Panc1 (cell line): ENCODE measurements around the gene PATJ. TPM values are rescaled to one million over a fixed set of nuclear protein-coding genes. Genes with fewer than 3 reads are reported as not detected.

Experiments
- ATAC-seq: fragments of 200-7000 bp; cut with Tn5 transposase; 2 replicates; pipeline ENCODE4 v1.9.1; 2020; ENCODE audit warnings: mild to moderate bottlenecking, moderate library complexity
- BruUV-seq: library from RNA; stranded (reverse); fragments of 400-500 nt; replicated peaks from 2 replicates; lab custom pipeline; 2021; lab: Mats Ljungman, UMichigan
- CTCF ChIA-PET: fragments of 300-600 bp; sonication (Branson Sonifier 250); formaldehyde crosslinking; loops from one replicate; lab custom pipeline; 2022; ENCODE audit warnings: antibody characterized with exemption; lab: Charles Lee
- POLR2A ChIA-PET: fragments of 300-600 bp; sonication (Branson Sonifier 250); formaldehyde crosslinking; loops from one replicate; lab custom pipeline; 2022; ENCODE audit warnings: antibody characterized with exemption; lab: Charles Lee
- DNase-seq: peaks from one replicate; pipeline ENCODE4 v3.0.0-alpha.2; 2010; ENCODE audit warnings: low read depth, low spot score
- H3K27ac ChIP-seq: 2 replicates; pipeline ENCODE4 v1.5.1; 2011; ENCODE audit warnings: mild to moderate bottlenecking, low read length, inconsistent platforms
- H3K27me3 ChIP-seq: fragments of 200-500 bp; sonication (Bioruptor generic); 2 replicates; pipeline ENCODE4 v1.6.0; 2014; ENCODE audit warnings: low read length, inconsistent platforms; ENCODE audit not compliant: control insufficient read depth, insufficient read depth
- H3K36me3 ChIP-seq: fragments of 200-500 bp; sonication (Bioruptor generic); 2 replicates; pipeline ENCODE4 v1.5.1; 2014; ENCODE audit warnings: inconsistent platforms, mild to moderate bottlenecking, low read length, moderate library complexity; ENCODE audit not compliant: control insufficient read depth, insufficient read depth
- H3K4me1 ChIP-seq: 2 replicates; pipeline ENCODE4 v1.5.1; 2011; ENCODE audit warnings: inconsistent platforms, mild to moderate bottlenecking, low read length, moderate library complexity; ENCODE audit not compliant: control insufficient read depth, insufficient read depth
- H3K4me3 ChIP-seq, 2 experiments: 2 replicates each; pipeline ENCODE4 v1.5.1; 2011 to 2012; ENCODE audit warnings: low read depth in 2 of 2, low read length in 2 of 2, mild to moderate bottlenecking in 2 of 2, inconsistent platforms in 1 of 2, moderate library complexity in 1 of 2
- H3K9me3 ChIP-seq: fragments of 200-500 bp; sonication (Bioruptor generic); 2 replicates; pipeline ENCODE4 v1.5.1; 2014; ENCODE audit warnings: low read depth, mild to moderate bottlenecking, inconsistent platforms, low read length, moderate library complexity; ENCODE audit not compliant: control insufficient read depth, insufficient read depth
- CTCF ChIP-seq: fragments of 450-650 bp; IDR thresholded peaks from 2 replicates; pipeline ENCODE4 v1.5.1; 2017; ENCODE audit warnings: mild to moderate bottlenecking
- POLR2AphosphoS5 ChIP-seq: IDR thresholded peaks from 2 replicates; pipeline ENCODE4 v1.6.1; 2012; ENCODE audit warnings: mild to moderate bottlenecking, low read depth, low read length, moderate library complexity
- SIN3A ChIP-seq: IDR thresholded peaks from 2 replicates; pipeline ENCODE4 v1.6.1; 2012; ENCODE audit warnings: low read depth, mild to moderate bottlenecking, low read length, moderate library complexity, borderline replicate concordance; ENCODE audit not compliant: insufficient read depth
- TCF7L2 ChIP-seq: IDR thresholded peaks from 2 replicates; pipeline ENCODE4 v1.6.1; 2011; ENCODE audit warnings: mild to moderate bottlenecking, low read depth, low read length, inconsistent platforms
- in situ Hi-C: cut with HindIII; loops from 2 replicates; pipeline ENCODE4 v1.10.0; 2016; ENCODE audit warnings: low sequenced_read_pairs, low pct_unique_long_range_greater_than_20kb
- intact Hi-C: fragments of 100-400 bp; cut with micrococcal nuclease; formaldehyde crosslinking; loops from one replicate; pipeline ENCODE4 v1.10.0; 2022; ENCODE audit not compliant: unreplicated experiment
- total RNA-seq: library from RNA; stranded (reverse); gene quantifications from one replicate; pipeline ENCODE4 v1.2.1, GENCODE V29; 2021; ENCODE audit not compliant: unreplicated experiment
- TF ChIP-seq, protein P1 (sequence below), 2 experiments: IDR thresholded peaks; 2 replicates each; pipeline ENCODE4 v1.6.1; 2011 to 2012; ENCODE audit warnings: low read depth in 2 of 2, control low read depth in 1 of 2, low read length in 1 of 2, mild to moderate bottlenecking in 1 of 2, moderate library complexity in 1 of 2; ENCODE audit not compliant: insufficient read depth in 1 of 2

PATJ gene
- total RNA-seq, 1 experiment from 2014 or later: 36.2 TPM

- in situ Hi-C loops (no loop called here), intact Hi-C loops (no loop called here)
- Histone ChIP-seq H3K4me1 (no peaks in the 10 kb centered on the region), H3K9me3 (no peaks in the 10 kb centered on the region), H3K36me3 (no peaks in the 10 kb centered on the region), H3K4me3 (no peak overlapping the region), H3K27me3 (no peaks in the 10 kb centered on the region), H3K27ac (no peak overlapping the region)
- ATAC-seq (no peak), DNase-seq (no peak)
- no TSS peak for BruUV-seq
- TF ChIP-seq CTCF (no peak), SIN3A (no peak), POLR2AphosphoS5 (no peak), TCF7L2 (no peak)
- TF ChIP-seq, protein P1, sequence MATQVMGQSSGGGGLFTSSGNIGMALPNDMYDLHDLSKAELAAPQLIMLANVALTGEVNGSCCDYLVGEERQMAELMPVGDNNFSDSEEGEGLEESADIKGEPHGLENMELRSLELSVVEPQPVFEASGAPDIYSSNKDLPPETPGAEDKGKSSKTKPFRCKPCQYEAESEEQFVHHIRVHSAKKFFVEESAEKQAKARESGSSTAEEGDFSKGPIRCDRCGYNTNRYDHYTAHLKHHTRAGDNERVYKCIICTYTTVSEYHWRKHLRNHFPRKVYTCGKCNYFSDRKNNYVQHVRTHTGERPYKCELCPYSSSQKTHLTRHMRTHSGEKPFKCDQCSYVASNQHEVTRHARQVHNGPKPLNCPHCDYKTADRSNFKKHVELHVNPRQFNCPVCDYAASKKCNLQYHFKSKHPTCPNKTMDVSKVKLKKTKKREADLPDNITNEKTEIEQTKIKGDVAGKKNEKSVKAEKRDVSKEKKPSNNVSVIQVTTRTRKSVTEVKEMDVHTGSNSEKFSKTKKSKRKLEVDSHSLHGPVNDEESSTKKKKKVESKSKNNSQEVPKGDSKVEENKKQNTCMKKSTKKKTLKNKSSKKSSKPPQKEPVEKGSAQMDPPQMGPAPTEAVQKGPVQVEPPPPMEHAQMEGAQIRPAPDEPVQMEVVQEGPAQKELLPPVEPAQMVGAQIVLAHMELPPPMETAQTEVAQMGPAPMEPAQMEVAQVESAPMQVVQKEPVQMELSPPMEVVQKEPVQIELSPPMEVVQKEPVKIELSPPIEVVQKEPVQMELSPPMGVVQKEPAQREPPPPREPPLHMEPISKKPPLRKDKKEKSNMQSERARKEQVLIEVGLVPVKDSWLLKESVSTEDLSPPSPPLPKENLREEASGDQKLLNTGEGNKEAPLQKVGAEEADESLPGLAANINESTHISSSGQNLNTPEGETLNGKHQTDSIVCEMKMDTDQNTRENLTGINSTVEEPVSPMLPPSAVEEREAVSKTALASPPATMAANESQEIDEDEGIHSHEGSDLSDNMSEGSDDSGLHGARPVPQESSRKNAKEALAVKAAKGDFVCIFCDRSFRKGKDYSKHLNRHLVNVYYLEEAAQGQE (IDR thresholded peaks at IDR 0.05; ENCODE audit: insufficient read depth in 1 of 2, low read depth in 2 of 2, low read length in 1 of 2): no peak
- ChIA-PET CTCF (no interaction called here), POLR2A (no interaction called here)
These were observed 27.9 kb downstream of the PATJ start for GRCh38 chr1:61770131-61770530.

DNA sequence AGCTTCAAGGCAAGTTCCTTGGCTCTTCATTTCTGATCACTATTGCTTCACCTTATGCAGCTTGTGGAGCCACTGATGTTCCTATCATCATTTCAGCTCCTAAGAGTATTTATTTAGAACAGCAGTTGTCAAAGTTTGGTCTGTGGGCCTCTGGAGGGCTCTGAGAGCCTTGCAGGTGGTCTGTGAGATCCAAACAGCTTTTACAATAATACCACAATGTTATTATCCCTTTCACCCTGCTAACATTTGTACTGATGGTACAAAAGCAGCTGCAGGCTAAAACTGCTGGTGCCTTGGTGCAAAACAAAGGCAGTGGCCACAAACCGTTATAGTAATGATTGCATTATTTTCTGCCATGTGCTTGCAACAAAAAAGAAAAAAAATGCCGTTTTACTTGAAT, 33.8 kb downstream of the PATJ start:
- no peaks in the 10 kb centered on the region for H3K4me1 ChIP-seq
- no peak overlapping the region for H3K27ac ChIP-seq
- no peak for DNase-seq
- H3K27me3 ChIP-seq: no peaks in the 10 kb centered on the region
- ChIA-PET POLR2A (no interaction called here), CTCF (no interaction called here)
- in situ Hi-C loops (no loop called here), intact Hi-C loops (no loop called here)
- TF ChIP-seq SIN3A (no peak), TCF7L2 (no peak), CTCF (no peak), POLR2AphosphoS5 (no peak)
- TF ChIP-seq, protein P1 (IDR thresholded peaks at IDR 0.05; ENCODE audit: insufficient read depth in 1 of 2, low read depth in 2 of 2, low read length in 1 of 2): no peak
- no peaks in the 10 kb centered on the region for H3K36me3 ChIP-seq
- H3K4me3 ChIP-seq: no peak overlapping the region
- ATAC-seq: no peak
- H3K9me3 ChIP-seq: no peaks in the 10 kb centered on the region
- BruUV-seq: no TSS peak
